Astrocyte (in vitro differentiated cells and primary cell): ENCODE data around the gene ZNF133.

Experiments
- CTCF ChIP-seq: IDR thresholded peaks from 2 replicates; pipeline ENCODE4 v1.5.1; 2011; ENCODE audit warnings: low read depth, mild to moderate bottlenecking, inconsistent platforms, low read length, moderate library complexity; ENCODE audit not compliant: insufficient read depth
- EZH2 ChIP-seq: IDR thresholded peaks from 2 replicates; pipeline ENCODE4 v1.6.1; 2012; ENCODE audit warnings: mild to moderate bottlenecking, low read length, inconsistent platforms; ENCODE audit not compliant: insufficient read depth

DNA sequence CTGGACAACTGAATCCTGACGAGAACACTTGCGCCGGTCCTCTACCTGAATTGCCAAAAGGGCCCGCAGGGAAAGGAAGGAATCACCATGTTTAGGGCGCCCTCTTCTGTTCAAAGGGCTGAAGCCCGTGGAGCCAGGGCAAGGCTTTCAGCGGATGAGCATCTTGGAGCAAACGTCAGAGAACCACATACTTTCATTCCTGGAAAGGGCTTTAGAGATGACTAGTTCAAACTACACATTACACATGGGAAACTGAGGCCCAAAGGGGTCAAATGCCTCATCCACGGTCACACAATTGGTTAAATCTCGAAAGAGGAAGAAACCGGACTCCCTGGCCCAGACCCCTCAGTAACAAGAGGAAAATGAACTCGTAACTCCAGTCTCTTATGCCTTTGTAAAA lies 11.5 kb upstream of the ZNF133 start:
- TF ChIP-seq EZH2 (no peak), CTCF (peak; percentile 83)
